ENCODE data around the gene TRAP1. TPM values are rescaled to one million over a fixed set of nuclear protein-coding genes. Genes with fewer than 3 reads are reported as not detected.
"Not testable (repeated sequence)": the region's sequence is repeated elsewhere in the genome, so short reads cannot be mapped to it uniquely, and the experiment has no call there.

Gene TRAP1
- total RNA-seq, 1 donor from 2014 or later: 299 TPM

GRCh38 chr16:3618769-3619141, 98.6 kb downstream of the TRAP1 start:
- peaks cover 30% of the 10 kb centered on the region for H3K4me1 Mint-ChIP-seq (ENCODE audit: low read depth)

DNA sequence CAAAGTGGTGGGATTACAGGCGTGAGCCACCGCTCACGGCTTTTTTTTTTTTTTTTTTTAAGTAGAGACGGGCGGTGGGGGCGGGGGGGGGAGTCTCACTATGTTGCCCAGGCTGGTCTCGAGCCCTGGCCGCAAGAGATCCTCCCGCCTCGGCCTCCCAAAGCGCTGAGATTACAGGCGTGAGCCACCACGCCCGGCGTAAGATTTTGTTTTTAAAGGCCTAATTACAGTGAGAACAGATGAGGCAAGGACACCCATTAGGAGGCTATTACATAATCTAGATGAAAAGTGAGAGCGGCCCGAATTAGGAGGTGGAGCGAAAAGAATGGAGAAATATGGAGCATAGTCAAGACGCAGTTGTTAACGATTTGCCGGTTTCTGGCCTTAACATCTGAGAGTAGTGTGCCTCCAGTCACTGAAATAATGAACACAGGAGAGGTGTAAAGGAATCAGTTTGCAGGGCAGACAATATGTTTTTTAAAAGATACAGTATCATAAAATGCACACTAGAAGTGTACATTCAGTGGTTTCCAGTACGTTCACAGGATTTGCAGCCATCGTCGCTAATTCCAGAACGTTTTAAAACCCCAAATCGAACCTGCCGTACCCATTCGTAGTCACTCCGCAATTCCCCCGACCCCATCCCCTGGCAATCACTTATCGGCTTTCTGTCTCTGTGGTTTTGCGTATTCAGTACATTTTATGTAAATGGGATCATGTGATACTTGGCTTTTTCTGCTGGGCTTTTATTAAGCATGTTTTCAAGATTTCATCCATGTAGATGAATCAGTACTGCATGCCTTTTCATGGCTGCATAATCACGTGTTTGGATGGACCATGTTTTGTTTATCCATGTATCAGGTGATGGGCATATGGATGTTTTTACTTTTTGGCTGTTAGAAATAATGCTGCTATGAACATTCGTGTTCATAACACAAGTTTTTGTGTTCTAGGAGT, 104.5 kb downstream of the TRAP1 start:
- no peaks in the 10 kb centered on the region for H3K27me3 Mint-ChIP-seq (ENCODE audit: low read depth)
- H3K9me3 Mint-ChIP-seq: no peaks in the 10 kb centered on the region
- H3K36me3 Mint-ChIP-seq (ENCODE audit: low read depth): peaks cover 50% of the 10 kb centered on the region
- H3K27ac Mint-ChIP-seq: peak overlapping the region; percentile 65
- peaks cover 44% of the 10 kb centered on the region for H3K4me1 Mint-ChIP-seq (ENCODE audit: low read depth)
- no peak for DNase-seq (ENCODE audit: low spot score)
- intact Hi-C loops (cut with micrococcal nuclease): loop anchor here (10.0 kb wide), 1 partner anchor 108 kb away; the partner anchor contains the start of gene CLUAP1
- H3K4me3 Mint-ChIP-seq (ENCODE audit: low read depth): peak overlapping the region; percentile 100

More at GRCh38 chr16:3618769-3619141, 98.6 kb downstream of the TRAP1 start:
- Mint-ChIP-seq H3K27ac (peak overlapping the region; percentile 46), H3K27me3 (ENCODE audit: low read depth) (no peaks in the 10 kb centered on the region), H3K9me3 (no peaks in the 10 kb centered on the region), H3K4me3 (ENCODE audit: low read depth) (no peak overlapping the region), H3K36me3 (ENCODE audit: low read depth) (peaks cover 39% of the 10 kb centered on the region)
- intact Hi-C loops (cut with micrococcal nuclease): loop anchor here (10.0 kb wide), 1 partner anchor 114 kb away; the partner anchor contains the start of gene CLUAP1
- no peak for DNase-seq (ENCODE audit: low spot score)

GRCh38 chr16:3611146-3611975, 106.0 kb downstream of the TRAP1 start, which contains the start of gene SLX4:
Gene SLX4 (minus strand): TSS chr16:3611606. CDS start chr16:3608964, 2,642 bp downstream.
- H3K36me3 Mint-ChIP-seq (ENCODE audit: low read depth): peaks cover 43% of the 10 kb centered on the region
- H3K4me3 Mint-ChIP-seq (ENCODE audit: low read depth): peak within 1 kb of the TSS; percentile 100
- peak within 1 kb of the TSS; percentile 96 for H3K27ac Mint-ChIP-seq
- H3K27me3 Mint-ChIP-seq (ENCODE audit: low read depth): no peaks in the 10 kb centered on the region
- peak; percentile 93 for DNase-seq (ENCODE audit: low spot score)
- no peaks in the 10 kb centered on the region for H3K9me3 Mint-ChIP-seq
- intact Hi-C loops (cut with micrococcal nuclease): loop anchor here (1.0 to 10.0 kb wide), 2 partner anchors 33 to 107 kb away; partner anchors contain the start of gene CLUAP1
- H3K4me1 Mint-ChIP-seq (ENCODE audit: low read depth): peaks cover 43% of the 10 kb centered on the region

DNA sequence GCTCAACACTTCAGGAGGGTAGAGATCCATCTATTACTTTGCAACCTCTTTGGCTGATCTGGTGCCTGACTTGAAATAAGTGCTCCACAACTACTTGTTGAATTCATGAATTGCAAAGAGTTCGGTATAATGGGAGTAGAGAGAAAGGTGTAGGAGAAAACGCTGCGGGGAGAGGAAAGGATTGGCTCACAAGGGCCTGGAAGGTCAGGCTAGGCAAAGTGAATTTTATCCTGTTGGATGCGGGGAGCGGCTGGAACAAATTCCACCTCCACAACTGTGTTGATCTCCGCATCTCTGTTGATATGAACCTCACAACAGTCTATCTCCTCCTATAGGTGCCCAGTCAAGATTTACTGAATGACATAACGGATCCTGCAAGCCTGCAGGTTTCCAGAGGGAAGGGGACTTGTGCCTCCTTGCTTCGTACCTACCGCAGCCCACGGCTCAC, 106.6 kb downstream of the TRAP1 start:
- Mint-ChIP-seq H3K27ac (peak overlapping the region; percentile 50), H3K27me3 (ENCODE audit: low read depth) (no peaks in the 10 kb centered on the region), H3K4me3 (ENCODE audit: low read depth) (peak overlapping the region; percentile 100), H3K9me3 (no peaks in the 10 kb centered on the region), H3K36me3 (ENCODE audit: low read depth) (peaks cover 41% of the 10 kb centered on the region), H3K4me1 (ENCODE audit: low read depth) (peaks cover 43% of the 10 kb centered on the region)
- DNase-seq (ENCODE audit: low spot score): no peak
- intact Hi-C loops (cut with micrococcal nuclease): loop anchor here (1.0 to 10.0 kb wide), 2 partner anchors 32 to 106 kb away; partner anchors contain the start of gene CLUAP1

GRCh38 chr16:3609895-3610697, 107.2 kb downstream of the TRAP1 start:
- H3K27ac Mint-ChIP-seq: peak overlapping the region; percentile 50
- DNase-seq (ENCODE audit: low spot score): no peak

GRCh38 chr16:3608976-3609375, 108.3 kb downstream of the TRAP1 start:
- H3K4me3 Mint-ChIP-seq (ENCODE audit: low read depth); intact Hi-C loops (cut with micrococcal nuclease): not testable (repeated sequence)
- H3K4me1 Mint-ChIP-seq (ENCODE audit: low read depth): peaks cover 30% of the 10 kb centered on the region

More at GRCh38 chr16:3609895-3610697, 107.2 kb downstream of the TRAP1 start:
- intact Hi-C loops (cut with micrococcal nuclease): loop anchor here (10.0 kb wide), 1 partner anchor 105 kb away; the partner anchor contains the start of gene CLUAP1
- peaks cover 35% of the 10 kb centered on the region for H3K36me3 Mint-ChIP-seq (ENCODE audit: low read depth)
- peak overlapping the region; percentile 100 for H3K4me3 Mint-ChIP-seq (ENCODE audit: low read depth)
- H3K27me3 Mint-ChIP-seq (ENCODE audit: low read depth): no peaks in the 10 kb centered on the region
- no peaks in the 10 kb centered on the region for H3K9me3 Mint-ChIP-seq
- peaks cover 40% of the 10 kb centered on the region for H3K4me1 Mint-ChIP-seq (ENCODE audit: low read depth)

DNA sequence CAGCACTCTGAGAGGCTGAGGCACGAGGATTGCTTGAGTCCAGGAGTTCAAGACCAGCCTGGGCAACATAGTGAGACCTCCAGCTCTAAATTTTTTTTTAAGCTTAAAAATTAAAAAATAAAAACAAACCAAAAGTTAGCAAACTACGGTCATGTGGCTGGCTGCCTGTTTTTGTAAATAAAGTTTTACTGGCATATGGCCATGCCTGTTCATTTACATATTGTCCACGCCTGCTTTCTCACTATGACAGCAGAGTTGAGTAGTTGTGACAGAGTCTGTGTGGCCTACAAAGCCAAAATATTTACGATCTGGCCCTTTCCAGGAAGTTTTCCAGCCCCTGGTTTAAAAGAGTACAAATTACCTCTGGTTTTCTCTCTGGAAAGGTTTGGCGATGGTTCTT, 109.3 kb downstream of the TRAP1 start:
- Mint-ChIP-seq H3K36me3 (ENCODE audit: low read depth) (peaks cover 26% of the 10 kb centered on the region), H3K27ac (no peak overlapping the region), H3K4me3 (ENCODE audit: low read depth) (no peak overlapping the region), H3K9me3 (no peaks in the 10 kb centered on the region), H3K4me1 (ENCODE audit: low read depth) (peaks cover 24% of the 10 kb centered on the region), H3K27me3 (ENCODE audit: low read depth) (no peaks in the 10 kb centered on the region)
- intact Hi-C loops (cut with micrococcal nuclease): no loop called here
- no peak for DNase-seq (ENCODE audit: low spot score)

More at GRCh38 chr16:3608976-3609375, 108.3 kb downstream of the TRAP1 start:
- H3K9me3 Mint-ChIP-seq; H3K27ac Mint-ChIP-seq; H3K27me3 Mint-ChIP-seq (ENCODE audit: low read depth); DNase-seq (ENCODE audit: low spot score): not testable (repeated sequence)
- peaks cover 26% of the 10 kb centered on the region for H3K36me3 Mint-ChIP-seq (ENCODE audit: low read depth)

Other genes with a start within 250 kb of the TRAP1 start
- gene C16orf90, start 222.0 kb downstream of the TRAP1 start, total RNA-seq: not detected in 2 replicates
- 13.7 and 19.9 TPM in 2 replicates for gene CLUAP1, start 216.5 kb downstream of the TRAP1 start, total RNA-seq
- 28.8 and 29.6 TPM in 2 replicates for gene NLRC3, start 140.1 kb downstream of the TRAP1 start, total RNA-seq
- gene SLX4, start 105.9 kb downstream of the TRAP1 start, total RNA-seq: 11.8 and 12.2 TPM in 2 replicates
- gene DNASE1, start 62.8 kb downstream of the TRAP1 start, total RNA-seq: 14.0 and 14.6 TPM in 2 replicates
- 45.2 and 53.1 TPM in 2 replicates for gene CREBBP, start 163.2 kb upstream of the TRAP1 start, total RNA-seq